ENCODE measurements around the gene GZF1. TPM values are rescaled to one million over a fixed set of nuclear protein-coding genes. Genes with fewer than 3 reads are reported as not detected.

GZF1 gene
- polyA plus RNA-seq, 3 donors, result 5.5 to 215 (median 7.0) TPM

- Histone ChIP-seq H2AFZ (ENCODE audit: insufficient read depth, low read depth, low read length, poor library complexity, severe bottlenecking) (no peak overlapping the region), H3K36me3 (replicated peaks in 1 of 2; ENCODE audit: control insufficient read depth in 1 of 2, insufficient read depth in 2 of 2, low read length in 2 of 2) (no peaks in the 10 kb centered on the region), H3K4me2 (replicated peaks; ENCODE audit: extremely low read depth, low read length, poor library complexity, severe bottlenecking) (no peak overlapping the region), H3K9ac (ENCODE audit: insufficient read depth, low read length, poor library complexity, severe bottlenecking) (no peak overlapping the region), H3K9me3 (replicated peaks in 1 of 2; ENCODE audit: control insufficient read depth in 1 of 2, insufficient read depth in 1 of 2, low read length in 2 of 2) (no peaks in the 10 kb centered on the region), H4K20me1 (ENCODE audit: insufficient read depth, low read length) (no peaks in the 10 kb centered on the region), H3K27ac (ENCODE audit: low read depth in 1 of 2, low read length in 2 of 2) (no peak overlapping the region), H3K27me3 (ENCODE audit: control insufficient read depth in 2 of 2, insufficient read depth in 2 of 2, low read length in 2 of 2) (no peaks in the 10 kb centered on the region), H3K4me3 (replicated peaks in 1 of 3; ENCODE audit: low read depth in 2 of 3, low read length in 3 of 3) (no peak overlapping the region), H3K4me1 (ENCODE audit: control insufficient read depth in 1 of 2, insufficient read depth in 2 of 2, low read length in 2 of 2) (no peaks in the 10 kb centered on the region), H3K79me2 (ENCODE audit: insufficient read depth, low read length) (no peaks in the 10 kb centered on the region)
- no peak for TF ChIP-seq CTCF (IDR thresholded peaks at IDR 0.05)
- no peak for DNase-seq
- 100% methylated on average over 2 of the region's 3 CpGs for WGBS (ENCODE audit: insufficient coverage)
- H3K4me1 Mint-ChIP-seq, result no peaks in the 10 kb centered on the region
- peaks cover 0 to 5% (median 4%) of the 10 kb centered on the region in 3 donors for H3K27me3 Mint-ChIP-seq (ENCODE audit: low read depth in 3 of 3)
- no peak overlapping the region for H3K27ac Mint-ChIP-seq
- no peak overlapping the region for H3K4me3 Mint-ChIP-seq
- intact Hi-C loops (cut with micrococcal nuclease), result no loop called here
- H3K36me3 Mint-ChIP-seq, result no peaks in the 10 kb centered on the region
- peaks cover 0 to 8% (median 0%) of the 10 kb centered on the region in 7 donors for H3K9me3 Mint-ChIP-seq
Observed at GRCh38 chr20:23316626-23317025, 45.4 kb upstream of the GZF1 start.

- H2AFZ ChIP-seq (ENCODE audit: insufficient read depth, low read depth, low read length, poor library complexity, severe bottlenecking), result no peak overlapping the region
- peaks cover 0 to 5% (median 4%) of the 10 kb centered on the region in 3 donors for H3K27me3 Mint-ChIP-seq (ENCODE audit: low read depth in 3 of 3)
- H3K4me1 ChIP-seq (ENCODE audit: control insufficient read depth in 1 of 2, insufficient read depth in 2 of 2, low read length in 2 of 2), result no peaks in the 10 kb centered on the region
- TF ChIP-seq CTCF (IDR thresholded peaks at IDR 0.05), result no peak
- WGBS (ENCODE audit: insufficient coverage), result 100% methylated on average over 3 of the region's 5 CpGs
- no peaks in the 10 kb centered on the region for H3K36me3 Mint-ChIP-seq
- H3K9ac ChIP-seq (ENCODE audit: insufficient read depth, low read length, poor library complexity, severe bottlenecking), result no peak overlapping the region
- H3K4me1 Mint-ChIP-seq, result no peaks in the 10 kb centered on the region
- H3K79me2 ChIP-seq (ENCODE audit: insufficient read depth, low read length), result no peaks in the 10 kb centered on the region
- no peaks in the 10 kb centered on the region for H3K9me3 ChIP-seq (replicated peaks in 1 of 2; ENCODE audit: control insufficient read depth in 1 of 2, insufficient read depth in 1 of 2, low read length in 2 of 2)
- no peak overlapping the region for H3K4me2 ChIP-seq (replicated peaks; ENCODE audit: extremely low read depth, low read length, poor library complexity, severe bottlenecking)
- H3K4me3 ChIP-seq (replicated peaks in 1 of 3; ENCODE audit: low read depth in 2 of 3, low read length in 3 of 3), result no peak overlapping the region
- no peaks in the 10 kb centered on the region for H4K20me1 ChIP-seq (ENCODE audit: insufficient read depth, low read length)
- peaks cover 0 to 8% (median 0%) of the 10 kb centered on the region in 7 donors for H3K9me3 Mint-ChIP-seq
- H3K27ac ChIP-seq (ENCODE audit: low read depth in 1 of 2, low read length in 2 of 2), result no peak overlapping the region
- H3K36me3 ChIP-seq (replicated peaks in 1 of 2; ENCODE audit: control insufficient read depth in 1 of 2, insufficient read depth in 2 of 2, low read length in 2 of 2), result no peaks in the 10 kb centered on the region
- no peak overlapping the region for H3K4me3 Mint-ChIP-seq
- no peaks in the 10 kb centered on the region for H3K27me3 ChIP-seq (ENCODE audit: control insufficient read depth in 2 of 2, insufficient read depth in 2 of 2, low read length in 2 of 2)
- no peak for DNase-seq
- intact Hi-C loops (cut with micrococcal nuclease), result no loop called here
- H3K27ac Mint-ChIP-seq, result no peak overlapping the region
Observed at GRCh38 chr20:23317081-23317480, 44.9 kb upstream of the GZF1 start.
